HEK293 (cell line): ENCODE measurements around the gene WNT9B.
A peak's percentile ranks its signal among the peaks of the same experiment; 100 is the strongest.

Experiments
- CTCF ChIA-PET: fragments of 350-600 bp; formaldehyde crosslinking; extraction: SDS; loops from one replicate; lab custom pipeline; 2021; ENCODE audit warnings: antibody characterized with exemption; lab: Yijun Ruan, JAX
- POLR2A ChIA-PET: fragments of 300-600 bp; formaldehyde crosslinking; extraction: SDS; loops from one replicate; lab custom pipeline; 2020; ENCODE audit warnings: antibody characterized with exemption, inconsistent platforms; lab: Yijun Ruan, JAX
- H3K27ac ChIP-seq: fragments of 200-500 bp; sonication (Bioruptor generic); 2 replicates; pipeline ENCODE4 v1.5.1; 2014; ENCODE audit warnings: low read depth, low read length, control low read depth, inconsistent platforms; ENCODE audit errors: extremely low read depth
- H3K36me3 ChIP-seq, 2 experiments: fragments of 200-500 bp in 1 of 2; sonication (Bioruptor generic) in 1 of 2; 1 replicate in 1 of 2; 2 replicates in 1 of 2; pipeline ENCODE4 v1.5.1; 2014 to 2017; ENCODE audit warnings: inconsistent platforms in 2 of 2, low read length in 2 of 2; ENCODE audit not compliant: control insufficient read depth in 2 of 2, insufficient read depth in 1 of 2
- H3K4me1 ChIP-seq: fragments of 200-500 bp; sonication (Bioruptor generic); 2 replicates; pipeline ENCODE4 v1.5.1; 2014; ENCODE audit warnings: mild to moderate bottlenecking, low read length, inconsistent platforms; ENCODE audit not compliant: control insufficient read depth, insufficient read depth
- H3K4me3 ChIP-seq: 2 replicates; pipeline ENCODE4 v1.5.1; 2011; ENCODE audit warnings: low read depth, mild to moderate bottlenecking, control low read depth, low read length, moderate library complexity
- H3K9me3 ChIP-seq: fragments of 200-500 bp; sonication (Bioruptor generic); 2 replicates; pipeline ENCODE4 v1.5.1; 2014; ENCODE audit warnings: low read depth, low read length, inconsistent platforms; ENCODE audit not compliant: control insufficient read depth, insufficient read depth
- BCL11B ChIP-seq: fragments of 450-650 bp; formaldehyde crosslinking; IDR thresholded peaks from 2 replicates; pipeline ENCODE4 v1.5.1; 2016; ENCODE audit warnings: low read depth, missing biosample characterization, missing genetic modification characterization
- GFI1B ChIP-seq: fragments of 450-650 bp; formaldehyde crosslinking; IDR thresholded peaks from 2 replicates; pipeline ENCODE4 v1.5.1; 2016; ENCODE audit warnings: missing biosample characterization, missing genetic modification characterization
- GLIS1 ChIP-seq: fragments of 450-650 bp; formaldehyde crosslinking; IDR thresholded peaks from 2 replicates; pipeline ENCODE4 v1.5.1; 2016; ENCODE audit warnings: missing biosample characterization, missing genetic modification characterization
- KLF16 ChIP-seq: fragments of 450-650 bp; formaldehyde crosslinking; IDR thresholded peaks from 2 replicates; pipeline ENCODE4 v1.5.1; 2017; ENCODE audit warnings: missing biosample characterization, missing genetic modification characterization
- SALL2 ChIP-seq: fragments of 450-650 bp; formaldehyde crosslinking; IDR thresholded peaks from 2 replicates; pipeline ENCODE4 v1.5.0; 2017; ENCODE audit warnings: missing biosample characterization, mild to moderate bottlenecking, missing genetic modification characterization, borderline replicate concordance
- SETDB1 ChIP-seq: IDR thresholded peaks from one replicate; pipeline ENCODE4 v1.6.1; 2017; ENCODE audit warnings: mild to moderate bottlenecking, low read length, moderate library complexity, mixed read lengths; ENCODE audit not compliant: insufficient read length
- TCF7L2 ChIP-seq: IDR thresholded peaks from 2 replicates; pipeline ENCODE4 v1.6.1; 2011; ENCODE audit warnings: low read depth, mild to moderate bottlenecking, inconsistent platforms, low read length, moderate library complexity, borderline replicate concordance
- WT1 ChIP-seq: fragments of 450-650 bp; formaldehyde crosslinking; IDR thresholded peaks from 2 replicates; pipeline ENCODE4 v1.5.1; 2016; ENCODE audit warnings: missing biosample characterization, missing genetic modification characterization
- ZNF112 ChIP-seq: fragments of 450-650 bp; formaldehyde crosslinking; IDR thresholded peaks from 2 replicates; pipeline ENCODE4 v1.5.0; 2017; ENCODE audit warnings: missing biosample characterization, missing genetic modification characterization
- ZNF146 ChIP-seq: fragments of 450-650 bp; formaldehyde crosslinking; IDR thresholded peaks from 2 replicates; pipeline ENCODE4 v1.5.1; 2016; ENCODE audit warnings: missing biosample characterization, missing genetic modification characterization
- ZNF23 ChIP-seq: fragments of 450-650 bp; formaldehyde crosslinking; IDR thresholded peaks from 2 replicates; pipeline ENCODE4 v1.5.1; 2016; ENCODE audit warnings: missing biosample characterization, missing genetic modification characterization, borderline replicate concordance
- ZNF280C ChIP-seq: fragments of 450-650 bp; formaldehyde crosslinking; IDR thresholded peaks from 2 replicates; pipeline ENCODE4 v1.5.1; 2016; ENCODE audit warnings: missing biosample characterization, missing genetic modification characterization
- ZNF311 ChIP-seq: fragments of 450-650 bp; formaldehyde crosslinking; IDR thresholded peaks from 2 replicates; pipeline ENCODE4 v1.5.1; 2017; ENCODE audit warnings: missing biosample characterization, missing genetic modification characterization, borderline replicate concordance
- ZNF514 ChIP-seq: fragments of 450-650 bp; formaldehyde crosslinking; IDR thresholded peaks from 2 replicates; pipeline ENCODE4 v1.5.1; 2016; ENCODE audit warnings: missing biosample characterization, missing genetic modification characterization
- ZNF518A ChIP-seq: fragments of 450-650 bp; formaldehyde crosslinking; conservative IDR thresholded peaks from 2 replicates; pipeline ENCODE4 v1.5.1; 2016; ENCODE audit warnings: low read depth, missing biosample characterization, missing genetic modification characterization
- ZNF610 ChIP-seq: fragments of 450-650 bp; formaldehyde crosslinking; IDR thresholded peaks from 2 replicates; pipeline ENCODE4 v1.5.1; 2016; ENCODE audit warnings: missing biosample characterization, missing genetic modification characterization, borderline replicate concordance
- ZNF624 ChIP-seq: fragments of 450-650 bp; formaldehyde crosslinking; IDR thresholded peaks from 2 replicates; pipeline ENCODE4 v1.5.1; 2017; ENCODE audit warnings: missing biosample characterization, missing genetic modification characterization
- ZNF658 ChIP-seq: fragments of 450-650 bp; formaldehyde crosslinking; IDR thresholded peaks from 2 replicates; pipeline ENCODE4; 2016; ENCODE audit warnings: missing biosample characterization, missing genetic modification characterization
- ZNF664 ChIP-seq: fragments of 450-650 bp; formaldehyde crosslinking; IDR thresholded peaks from 2 replicates; pipeline ENCODE4 v1.5.1; 2016; ENCODE audit warnings: missing biosample characterization, missing genetic modification characterization
- ZNF776 ChIP-seq: fragments of 450-650 bp; formaldehyde crosslinking; IDR thresholded peaks from 2 replicates; pipeline ENCODE4 v1.5.0; 2017; ENCODE audit warnings: missing biosample characterization, missing genetic modification characterization, borderline replicate concordance
- ZNF785 ChIP-seq: fragments of 450-650 bp; formaldehyde crosslinking; IDR thresholded peaks from 2 replicates; pipeline ENCODE4 v1.5.1; 2016; ENCODE audit warnings: missing biosample characterization, missing genetic modification characterization
- ZSCAN30 ChIP-seq: fragments of 450-650 bp; IDR thresholded peaks from 2 replicates; pipeline ENCODE4 v1.5.1; 2018; ENCODE audit warnings: missing biosample characterization, mild to moderate bottlenecking, missing genetic modification characterization, moderate library complexity

The WNT9B gene

DNA sequence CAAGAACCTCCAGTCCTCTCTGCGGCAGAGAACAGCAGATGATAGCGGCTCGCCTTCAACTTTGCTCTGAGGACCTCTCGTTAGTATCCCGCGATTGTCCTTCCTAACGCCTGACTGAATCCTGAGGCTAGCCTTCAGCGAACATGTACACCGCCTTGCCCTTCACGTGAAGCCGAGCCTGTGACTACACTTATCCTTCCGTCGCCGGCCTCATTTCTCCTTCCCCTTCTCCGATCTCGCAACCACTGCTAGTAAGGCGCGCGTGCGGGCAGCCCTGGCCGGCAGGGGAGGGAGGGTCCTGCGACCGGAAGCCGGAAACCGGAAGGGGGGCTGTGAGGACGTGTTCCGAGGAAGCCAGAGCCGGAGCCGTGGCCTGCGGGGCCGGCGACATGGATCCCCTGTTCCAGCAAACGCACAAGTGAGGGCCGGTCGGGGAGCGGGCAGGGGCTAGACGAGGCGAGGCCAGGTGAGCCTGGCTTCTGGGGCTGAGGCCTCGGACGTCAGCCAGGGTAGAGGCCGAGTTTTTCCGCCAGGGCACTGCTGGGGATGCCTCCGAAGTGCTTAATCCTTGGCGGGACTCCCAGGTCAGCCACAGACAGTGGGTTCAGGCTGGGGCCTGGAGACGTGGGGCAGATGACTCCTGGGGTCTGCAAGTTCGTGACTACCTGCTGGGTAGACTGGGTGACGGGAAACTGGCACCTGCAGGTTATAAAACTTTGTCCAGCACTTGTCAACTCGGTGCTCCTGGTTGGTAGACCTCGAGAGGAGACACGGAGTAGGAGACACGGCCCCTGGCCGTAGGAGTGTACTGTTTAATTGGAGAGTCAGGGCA lies 71.6 kb downstream of the WNT9B start, which contains the start of gene GOSR2 (continued):
- 0 out of 2 replicates have a peak, but pooled peaks have one; percentile 18 for TF ChIP-seq ZNF146
- no peak for TF ChIP-seq BCL11B (tag by site-specific recombination)
- TF ChIP-seq SALL2: no peak
- TF ChIP-seq TCF7L2: peak; percentile 83
- peak; percentile 83 for TF ChIP-seq ZNF610 (tag by site-specific recombination)
- TF ChIP-seq GFI1B (tag by site-specific recombination): no peak
- TF ChIP-seq ZNF311 (tag by site-specific recombination): no peak
- TF ChIP-seq ZNF112 (tag by site-specific recombination): no peak
- no peak for TF ChIP-seq ZNF776 (tag by site-specific recombination)
- TF ChIP-seq ZNF624: no peak
- TF ChIP-seq ZNF658 (tag by site-specific recombination): no peak
- peak; percentile 42; the same call in 1 of the 2 replicates for TF ChIP-seq WT1 (tag by site-specific recombination)
- TF ChIP-seq ZNF23: no peak
- TF ChIP-seq ZSCAN30 (tag by site-specific recombination): 0 out of 2 replicates have a peak, but pooled peaks have one; percentile 33
- TF ChIP-seq KLF16 (tag by site-specific recombination): peak; percentile 37; the same call in 1 of the 2 replicates
- no peak for TF ChIP-seq ZNF785 (tag by site-specific recombination)
- TF ChIP-seq ZNF518A (tag by site-specific recombination): peak; percentile 99
- peak; percentile 86 for TF ChIP-seq GLIS1 (tag by site-specific recombination)
- no peak for TF ChIP-seq ZNF514 (tag by site-specific recombination)
- TF ChIP-seq, all 188 proteins: peak for 68

DNA sequence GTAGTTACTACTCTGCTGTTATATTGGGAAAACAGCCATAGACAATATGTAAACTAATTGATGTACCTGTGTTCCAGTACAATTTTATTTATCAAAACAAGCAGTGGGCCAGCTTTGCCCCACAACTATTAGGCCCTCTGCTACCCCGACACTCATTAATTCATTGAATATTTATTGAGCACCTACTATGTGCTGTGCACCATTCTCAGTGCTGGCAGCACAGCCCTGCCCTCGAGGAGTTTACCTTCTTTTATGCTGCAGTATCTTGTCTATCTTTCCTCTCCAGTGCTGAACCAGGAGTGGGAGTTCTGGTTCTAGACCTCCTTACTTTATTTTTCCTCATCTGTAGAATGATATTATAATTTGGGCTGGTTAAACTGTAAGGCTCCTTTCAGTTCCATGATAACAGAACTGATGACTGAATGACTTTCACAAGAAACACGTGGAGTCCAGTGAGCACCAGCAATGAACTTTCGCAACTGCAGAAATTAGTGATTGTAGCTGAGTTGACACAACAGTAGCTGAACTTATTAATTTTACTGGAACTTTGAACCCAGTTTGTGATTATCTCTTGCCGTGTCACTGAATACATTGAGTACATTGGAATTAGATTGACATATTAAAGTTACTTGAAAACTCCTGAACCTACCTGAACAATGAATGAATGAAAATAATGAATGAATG lies 73.9 kb downstream of the WNT9B start:
- Histone ChIP-seq H3K36me3 (peaks cover 8 to 16% of the 10 kb centered on the region in 2 experiments; a peak in 2 of 3 replicates), H3K4me3 (no peak overlapping the region), H3K4me1 (peaks cover 6% of the 10 kb centered on the region), H3K27ac (no peak overlapping the region), H3K9me3 (no peaks in the 10 kb centered on the region)
- TF ChIP-seq ZNF518A (tag by site-specific recombination) (no peak), ZNF664 (tag by site-specific recombination) (peak; percentile 37; the same call in 1 of the 2 replicates), ZNF280C (tag by site-specific recombination) (no peak), SETDB1 (no peak), TCF7L2 (no peak)
- ChIA-PET CTCF (interaction anchor here (0.7 to 6.2 kb wide), 5 partner anchors 10 to 83 kb away, joined by 3 to 54 read pairs (median 3); partner anchors contain the start of gene WNT9B), POLR2A (no interaction called here)
